NB4 (cell line): ENCODE results near the gene NYNRIN.

ENCODE experiments used
- DNase-seq: peaks from one replicate; pipeline ENCODE4 v3.0.0; 2010; ENCODE audit warnings: low read depth
- H3K4me3 ChIP-seq: one replicate; pipeline ENCODE4 v1.5.1; 2011; ENCODE audit warnings: mild to moderate bottlenecking, low read depth, low read length, moderate library complexity
- MYC ChIP-seq: IDR thresholded peaks from 2 replicates; pipeline ENCODE4 v1.6.1; 2011; ENCODE audit warnings: low read depth, low read length
- POLR2A ChIP-seq: IDR thresholded peaks from 2 replicates; pipeline ENCODE4 v1.6.1; 2011; ENCODE audit warnings: mild to moderate bottlenecking; ENCODE audit not compliant: insufficient read length; ENCODE audit errors: extremely low read depth
- TF ChIP-seq, protein P1 (sequence below): IDR thresholded peaks from 2 replicates; pipeline ENCODE4 v1.6.1; 2011; ENCODE audit warnings: low read depth, low read length
- TF ChIP-seq, protein P2 (sequence below): IDR thresholded peaks from one replicate; pipeline ENCODE4 v1.5.1; 2012; ENCODE audit warnings: low read depth, low read length

Gene NYNRIN

DNA sequence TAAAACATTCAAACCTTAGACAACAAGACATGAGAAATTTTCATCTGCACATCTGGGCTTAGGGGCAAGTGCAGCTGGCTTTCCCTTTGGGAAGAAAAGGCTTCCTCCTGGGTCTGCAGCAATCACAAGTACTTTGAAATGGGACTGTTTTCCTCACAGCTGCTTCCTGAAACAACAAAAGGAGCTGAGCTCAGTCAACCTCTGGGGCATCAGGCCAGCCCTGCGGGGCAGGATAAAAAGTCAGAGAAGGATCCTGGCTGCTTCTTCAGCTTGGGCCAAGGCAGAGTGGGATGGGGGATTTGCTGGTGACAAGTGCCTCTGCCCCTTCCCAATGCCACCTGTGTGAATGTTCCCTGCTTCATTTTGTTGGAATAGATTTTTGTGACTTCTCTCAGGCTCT lies 59.9 kb downstream of the NYNRIN start:
- no peak for DNase-seq
- TF ChIP-seq POLR2A = no peak
- no peak overlapping the region for H3K4me3 ChIP-seq

DNA sequence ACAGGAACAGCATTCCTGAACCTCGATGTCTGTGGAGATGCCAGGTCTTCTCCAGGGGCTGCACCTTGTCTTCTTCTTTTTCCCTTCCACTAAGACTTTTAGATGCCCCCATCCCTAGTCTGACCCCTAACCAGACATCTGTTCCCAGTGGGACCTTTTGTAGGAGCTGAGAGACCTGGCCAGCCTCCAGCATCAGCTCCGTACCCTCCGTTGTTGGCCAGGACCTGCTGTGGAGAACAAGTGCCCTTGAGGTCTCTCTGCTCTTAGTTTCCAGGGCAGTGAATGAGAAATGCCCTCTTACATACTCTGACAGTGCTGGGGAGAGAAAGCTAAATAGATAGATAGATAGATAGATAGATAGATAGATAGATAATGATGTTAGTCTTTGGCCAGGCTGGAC lies 60.5 kb downstream of the NYNRIN start:
- TF ChIP-seq POLR2A = no peak
- no peak for TF ChIP-seq MYC
- TF ChIP-seq, protein P1, sequence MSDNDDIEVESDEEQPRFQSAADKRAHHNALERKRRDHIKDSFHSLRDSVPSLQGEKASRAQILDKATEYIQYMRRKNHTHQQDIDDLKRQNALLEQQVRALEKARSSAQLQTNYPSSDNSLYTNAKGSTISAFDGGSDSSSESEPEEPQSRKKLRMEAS = no peak
- TF ChIP-seq, protein P2, sequence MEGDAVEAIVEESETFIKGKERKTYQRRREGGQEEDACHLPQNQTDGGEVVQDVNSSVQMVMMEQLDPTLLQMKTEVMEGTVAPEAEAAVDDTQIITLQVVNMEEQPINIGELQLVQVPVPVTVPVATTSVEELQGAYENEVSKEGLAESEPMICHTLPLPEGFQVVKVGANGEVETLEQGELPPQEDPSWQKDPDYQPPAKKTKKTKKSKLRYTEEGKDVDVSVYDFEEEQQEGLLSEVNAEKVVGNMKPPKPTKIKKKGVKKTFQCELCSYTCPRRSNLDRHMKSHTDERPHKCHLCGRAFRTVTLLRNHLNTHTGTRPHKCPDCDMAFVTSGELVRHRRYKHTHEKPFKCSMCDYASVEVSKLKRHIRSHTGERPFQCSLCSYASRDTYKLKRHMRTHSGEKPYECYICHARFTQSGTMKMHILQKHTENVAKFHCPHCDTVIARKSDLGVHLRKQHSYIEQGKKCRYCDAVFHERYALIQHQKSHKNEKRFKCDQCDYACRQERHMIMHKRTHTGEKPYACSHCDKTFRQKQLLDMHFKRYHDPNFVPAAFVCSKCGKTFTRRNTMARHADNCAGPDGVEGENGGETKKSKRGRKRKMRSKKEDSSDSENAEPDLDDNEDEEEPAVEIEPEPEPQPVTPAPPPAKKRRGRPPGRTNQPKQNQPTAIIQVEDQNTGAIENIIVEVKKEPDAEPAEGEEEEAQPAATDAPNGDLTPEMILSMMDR = no peak
- no peak overlapping the region for H3K4me3 ChIP-seq
- DNase-seq = no peak

DNA sequence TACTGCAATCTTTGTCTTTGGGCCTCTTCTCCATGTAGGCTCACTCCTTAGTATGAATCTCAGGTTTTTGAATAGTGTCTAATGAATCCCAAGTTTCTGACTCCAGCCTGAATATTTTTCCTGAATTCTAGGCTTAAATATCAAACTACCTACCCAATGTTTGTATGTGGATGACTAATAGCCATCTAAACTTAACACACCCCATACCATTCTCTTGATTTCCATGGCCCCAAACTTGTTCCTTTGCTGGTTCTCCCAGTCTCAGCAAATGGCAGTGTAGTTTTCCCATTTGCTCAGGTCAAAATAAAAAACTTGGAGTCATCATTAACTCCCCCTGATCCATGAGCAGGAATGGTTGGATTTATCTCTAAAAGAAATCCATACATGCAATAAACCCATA lies 62.5 kb downstream of the NYNRIN start:
- no peak overlapping the region for H3K4me3 ChIP-seq
- no peak for DNase-seq
- TF ChIP-seq, protein P1 = no peak
- TF ChIP-seq POLR2A (no peak), MYC (no peak)
- TF ChIP-seq, protein P2 = no peak

DNA sequence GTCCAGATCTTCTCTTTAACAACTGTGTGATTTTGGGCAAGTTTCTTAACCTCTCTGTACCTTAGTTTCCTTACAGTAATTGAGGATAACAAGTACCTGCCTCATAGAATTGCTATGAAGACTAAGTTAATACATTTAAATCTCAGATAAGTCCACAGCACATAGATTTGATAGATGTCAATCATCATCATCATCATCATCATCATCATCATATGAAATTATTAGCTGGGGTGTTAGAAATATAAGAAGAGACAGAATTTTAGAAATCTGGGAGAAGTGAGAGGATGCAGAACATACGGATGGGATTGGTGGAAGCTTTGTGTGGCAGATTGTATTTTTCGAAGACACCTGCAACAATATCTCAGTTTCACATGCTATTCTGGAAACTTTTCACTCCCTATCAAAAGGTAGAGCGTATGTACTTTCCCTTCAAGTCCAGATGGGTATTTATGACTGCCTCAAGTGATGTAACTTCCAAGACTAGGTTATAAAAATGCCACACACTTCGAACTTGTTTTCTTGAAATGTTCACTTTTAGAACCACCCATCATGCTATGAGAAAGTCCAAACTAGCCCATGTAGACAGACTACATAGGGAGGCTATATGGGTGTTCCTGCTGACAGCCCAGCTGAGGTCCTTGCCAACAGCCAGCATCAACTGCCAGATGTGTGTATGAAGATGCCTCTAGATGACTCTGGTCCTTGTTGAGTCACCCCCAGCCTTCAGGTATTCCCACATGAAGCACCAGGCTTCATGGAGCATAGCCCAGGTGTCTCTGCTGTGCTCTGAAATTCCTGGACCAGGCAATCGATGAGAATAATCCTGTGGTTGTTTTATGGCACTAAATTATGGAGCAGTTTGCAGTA lies 64.4 kb downstream of the NYNRIN start:
- no peak for DNase-seq
- TF ChIP-seq, protein P2 = no peak
- TF ChIP-seq, protein P1 = no peak
- TF ChIP-seq POLR2A (no peak), MYC (no peak)
- no peak overlapping the region for H3K4me3 ChIP-seq

DNA sequence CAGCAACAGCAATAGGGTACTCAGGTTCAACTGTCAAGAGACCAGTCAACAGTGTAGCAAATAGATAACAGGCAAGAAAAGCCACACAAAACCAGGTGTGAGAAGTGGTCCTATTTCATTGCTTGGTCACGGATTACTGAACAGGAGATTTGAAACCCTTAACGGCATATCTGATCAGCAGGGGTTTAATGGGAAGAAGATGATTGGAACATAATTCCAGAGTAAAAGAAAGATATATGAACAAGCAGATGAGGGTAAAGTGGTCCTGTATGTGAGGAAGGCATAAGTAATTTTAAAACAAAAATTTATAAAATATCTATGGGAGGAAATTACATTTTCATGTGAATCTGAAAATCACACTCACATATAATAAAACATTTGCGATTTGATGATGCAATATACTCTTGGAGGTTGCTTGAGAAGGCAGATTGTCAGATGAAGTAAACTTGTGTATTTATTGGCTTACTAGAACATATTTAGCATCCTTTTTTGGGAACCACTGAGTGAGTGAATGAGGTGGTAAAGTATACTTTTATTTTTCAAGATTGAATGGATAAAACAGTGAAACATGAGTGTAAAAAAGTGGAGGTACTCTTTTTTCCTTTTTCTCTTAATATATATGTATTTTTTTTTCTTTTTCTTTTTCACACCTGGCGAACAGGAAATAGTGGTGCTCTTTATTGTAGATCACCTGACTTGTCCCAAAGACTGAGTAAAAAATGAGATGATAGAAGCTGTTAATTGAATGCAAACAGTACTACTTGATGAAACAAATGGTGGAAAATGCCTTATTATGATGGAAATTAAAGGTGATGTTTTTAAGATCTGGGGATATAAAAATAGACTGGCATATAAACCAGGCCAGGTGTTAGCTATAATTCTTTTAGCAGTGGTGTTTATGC lies 65.3 kb downstream of the NYNRIN start:
- DNase-seq = no peak
- TF ChIP-seq MYC (no peak), POLR2A (no peak)
- TF ChIP-seq, protein P1 = no peak
- TF ChIP-seq, protein P2 = no peak

DNA sequence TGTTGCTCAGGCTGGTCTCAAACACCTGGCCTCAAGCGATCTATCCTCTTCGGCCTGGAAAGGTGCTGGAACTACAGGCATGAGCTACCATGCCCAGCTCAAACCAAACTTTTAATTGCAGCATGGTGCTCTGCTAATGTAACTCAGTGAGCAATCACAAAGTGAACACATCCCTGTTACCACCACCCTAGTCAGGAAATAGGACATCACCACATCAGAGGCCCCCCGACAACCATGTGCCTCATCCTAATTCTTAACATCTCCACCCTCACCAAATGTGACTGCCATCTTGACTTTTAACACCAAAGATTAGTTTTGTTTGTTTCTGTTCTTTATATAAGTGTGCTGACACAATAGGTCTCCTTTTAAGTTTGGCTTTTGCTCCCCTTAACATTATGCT lies 66.6 kb downstream of the NYNRIN start:
- no peak overlapping the region for H3K4me3 ChIP-seq
- no peak for TF ChIP-seq MYC
- TF ChIP-seq, protein P1 = no peak
- TF ChIP-seq, protein P2 = no peak
- TF ChIP-seq POLR2A = no peak
- DNase-seq = no peak

More for the DNA sequence above, 65.3 kb downstream of the NYNRIN start:
- no peak overlapping the region for H3K4me3 ChIP-seq
